ENCODE data around the gene AK8.

The AK8 gene

DNA sequence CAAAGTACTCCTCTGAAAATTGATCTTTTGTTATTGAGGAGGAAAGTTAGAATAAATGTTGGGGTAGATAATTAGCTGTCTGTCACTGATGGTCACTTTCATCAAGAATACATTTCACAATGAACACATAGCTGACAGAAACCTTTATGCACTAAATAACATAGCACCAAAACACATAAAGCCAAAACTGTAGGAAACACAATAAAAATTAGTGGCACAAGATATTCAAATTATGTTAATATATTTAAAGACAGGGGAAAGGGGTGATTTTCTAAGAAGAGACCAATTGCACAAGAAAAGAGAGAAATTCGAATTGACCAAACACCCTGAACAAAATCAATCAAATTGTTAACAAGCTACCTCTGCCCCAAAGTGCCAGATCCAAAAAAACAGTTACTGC, 89.7 kb downstream of the AK8 start:
- no peak overlapping the region for H3K9ac ChIP-seq (ENCODE audit: low read depth, low read length)
- no peak overlapping the region for H3K27ac ChIP-seq (ENCODE audit: low read length)

DNA sequence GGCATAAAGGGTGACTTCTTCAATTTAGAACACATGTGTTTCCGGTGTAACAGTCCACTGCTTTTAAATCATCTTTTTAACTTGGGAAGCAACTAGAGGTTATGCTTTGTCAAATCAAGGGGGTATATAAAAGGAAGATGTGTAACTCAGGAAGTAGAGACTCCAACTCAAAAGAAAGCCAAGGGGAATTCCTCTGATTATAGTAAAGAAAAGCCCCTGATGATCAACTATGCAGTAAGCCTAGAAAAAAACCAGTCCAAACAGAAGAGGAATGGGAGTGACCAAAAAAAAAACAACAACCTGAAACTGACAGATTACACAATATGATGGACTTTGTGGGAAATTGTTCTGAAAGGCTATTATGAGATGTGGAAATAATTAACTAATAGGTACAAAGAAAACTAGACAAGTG, 90.3 kb downstream of the AK8 start:
- Histone ChIP-seq H3K9ac (ENCODE audit: low read depth, low read length) (no peak overlapping the region), H3K4me3 (ENCODE audit: low read length) (no peak overlapping the region), H3K27me3 (ENCODE audit: insufficient read depth, low read length) (peaks cover 13% of the 10 kb centered on the region), H3K27ac (ENCODE audit: low read length) (no peak overlapping the region), H3K4me1 (ENCODE audit: insufficient read depth, low read length) (no peaks in the 10 kb centered on the region), H3K36me3 (ENCODE audit: insufficient read depth, low read depth, low read length) (no peaks in the 10 kb centered on the region), H3K9me3 (ENCODE audit: insufficient read depth, low read depth, low read length) (no peaks in the 10 kb centered on the region; the same call in 1 of the 2 replicates)

More for the DNA sequence above, 89.7 kb downstream of the AK8 start:
- H3K4me1 ChIP-seq (ENCODE audit: insufficient read depth, low read length) = no peaks in the 10 kb centered on the region
- H3K36me3 ChIP-seq (ENCODE audit: insufficient read depth, low read depth, low read length) = no peaks in the 10 kb centered on the region
- H3K27me3 ChIP-seq (ENCODE audit: insufficient read depth, low read length) = peaks cover 19% of the 10 kb centered on the region
- no peak overlapping the region for H3K4me3 ChIP-seq (ENCODE audit: low read length)
- no peaks in the 10 kb centered on the region; the same call in 1 of the 2 replicates for H3K9me3 ChIP-seq (ENCODE audit: insufficient read depth, low read depth, low read length)

DNA sequence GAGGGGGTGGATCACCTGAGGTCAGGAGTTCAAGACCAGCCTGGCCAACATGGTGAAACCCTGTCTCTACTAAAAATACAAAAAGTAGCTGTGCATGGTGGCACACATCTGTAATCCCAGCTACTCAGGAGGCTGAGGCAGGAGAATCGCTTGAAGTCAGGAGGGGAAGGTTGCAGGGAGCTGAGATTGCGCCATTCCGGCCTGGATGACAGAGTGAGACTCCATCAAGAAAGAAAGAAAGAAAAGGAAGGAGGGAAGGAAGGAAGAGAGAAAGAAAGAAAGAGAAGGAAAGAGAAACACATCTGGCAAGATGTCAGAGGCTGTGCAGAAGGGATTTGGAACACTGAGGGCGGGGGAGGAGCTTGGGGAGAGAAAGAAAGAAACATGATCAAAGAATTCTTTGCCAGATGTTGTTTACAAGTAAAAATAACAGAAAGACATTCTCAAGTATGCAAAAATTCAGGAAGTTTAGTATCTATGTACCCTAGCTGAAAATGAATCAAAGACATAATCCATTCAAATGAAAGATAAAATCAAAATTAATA, 93.7 kb downstream of the AK8 start:
- H3K27ac ChIP-seq (ENCODE audit: low read length) = no peak overlapping the region
- no peaks in the 10 kb centered on the region for H3K9me3 ChIP-seq (ENCODE audit: insufficient read depth, low read depth, low read length)
- H3K36me3 ChIP-seq (ENCODE audit: insufficient read depth, low read depth, low read length) = no peaks in the 10 kb centered on the region
- no peak overlapping the region for H3K9ac ChIP-seq (ENCODE audit: low read depth, low read length)
- no peaks in the 10 kb centered on the region for H3K4me1 ChIP-seq (ENCODE audit: insufficient read depth, low read length)
- H3K27me3 ChIP-seq (ENCODE audit: insufficient read depth, low read length) = no peaks in the 10 kb centered on the region
- no peak overlapping the region for H3K4me3 ChIP-seq (ENCODE audit: low read length)

DNA sequence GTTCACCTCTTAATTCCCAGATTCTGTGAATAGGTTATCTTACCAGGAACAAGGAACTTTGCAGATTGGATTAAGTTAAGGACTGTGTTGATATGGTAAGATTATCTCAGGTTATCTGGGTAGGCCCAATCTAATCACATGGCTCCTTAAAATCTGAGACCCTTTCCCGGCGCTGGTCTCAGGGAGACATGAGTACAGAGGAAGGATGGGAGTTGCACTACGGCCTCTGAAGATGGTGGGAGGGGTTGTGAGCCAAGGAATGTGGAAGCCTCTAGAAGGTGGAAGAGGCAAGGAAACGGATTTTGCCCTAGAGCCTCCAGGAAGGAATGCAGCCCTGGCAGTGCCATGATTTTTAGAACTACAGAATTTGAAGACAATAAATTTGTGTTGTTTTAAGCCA, 95.1 kb downstream of the AK8 start:
- Histone ChIP-seq H3K36me3 (ENCODE audit: insufficient read depth, low read depth, low read length) (no peaks in the 10 kb centered on the region), H3K27me3 (ENCODE audit: insufficient read depth, low read length) (no peaks in the 10 kb centered on the region), H3K9ac (ENCODE audit: low read depth, low read length) (no peak overlapping the region), H3K27ac (ENCODE audit: low read length) (no peak overlapping the region), H3K4me3 (ENCODE audit: low read length) (no peak overlapping the region), H3K4me1 (ENCODE audit: insufficient read depth, low read length) (no peaks in the 10 kb centered on the region), H3K9me3 (ENCODE audit: insufficient read depth, low read depth, low read length) (no peaks in the 10 kb centered on the region)

DNA sequence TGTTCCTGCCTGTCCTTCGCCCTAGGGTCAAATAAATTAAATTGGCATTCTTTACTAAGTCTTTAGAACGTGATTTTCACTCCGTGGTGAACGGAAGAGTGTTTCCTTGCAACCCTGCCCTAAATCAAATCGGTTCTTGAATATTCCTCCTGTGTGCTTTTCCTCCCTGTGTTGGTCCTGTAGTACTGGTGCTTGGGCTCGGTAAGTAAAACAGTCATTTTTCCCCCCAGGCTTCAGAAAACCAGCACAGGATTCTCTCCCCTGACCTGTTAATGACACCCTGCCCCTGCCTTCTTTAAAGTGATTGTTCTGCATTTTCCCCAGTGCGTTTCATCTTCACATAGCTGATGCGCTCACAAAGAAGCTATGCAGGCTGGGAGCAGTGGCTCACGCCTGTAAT, 96.0 kb downstream of the AK8 start:
- H3K9ac ChIP-seq (ENCODE audit: low read depth, low read length) = no peak overlapping the region
- no peaks in the 10 kb centered on the region for H3K9me3 ChIP-seq (ENCODE audit: insufficient read depth, low read depth, low read length)
- no peaks in the 10 kb centered on the region for H3K4me1 ChIP-seq (ENCODE audit: insufficient read depth, low read length)
- no peak overlapping the region for H3K4me3 ChIP-seq (ENCODE audit: low read length)
- no peak overlapping the region for H3K27ac ChIP-seq (ENCODE audit: low read length)
- H3K27me3 ChIP-seq (ENCODE audit: insufficient read depth, low read length) = no peaks in the 10 kb centered on the region
- no peaks in the 10 kb centered on the region for H3K36me3 ChIP-seq (ENCODE audit: insufficient read depth, low read depth, low read length)

DNA sequence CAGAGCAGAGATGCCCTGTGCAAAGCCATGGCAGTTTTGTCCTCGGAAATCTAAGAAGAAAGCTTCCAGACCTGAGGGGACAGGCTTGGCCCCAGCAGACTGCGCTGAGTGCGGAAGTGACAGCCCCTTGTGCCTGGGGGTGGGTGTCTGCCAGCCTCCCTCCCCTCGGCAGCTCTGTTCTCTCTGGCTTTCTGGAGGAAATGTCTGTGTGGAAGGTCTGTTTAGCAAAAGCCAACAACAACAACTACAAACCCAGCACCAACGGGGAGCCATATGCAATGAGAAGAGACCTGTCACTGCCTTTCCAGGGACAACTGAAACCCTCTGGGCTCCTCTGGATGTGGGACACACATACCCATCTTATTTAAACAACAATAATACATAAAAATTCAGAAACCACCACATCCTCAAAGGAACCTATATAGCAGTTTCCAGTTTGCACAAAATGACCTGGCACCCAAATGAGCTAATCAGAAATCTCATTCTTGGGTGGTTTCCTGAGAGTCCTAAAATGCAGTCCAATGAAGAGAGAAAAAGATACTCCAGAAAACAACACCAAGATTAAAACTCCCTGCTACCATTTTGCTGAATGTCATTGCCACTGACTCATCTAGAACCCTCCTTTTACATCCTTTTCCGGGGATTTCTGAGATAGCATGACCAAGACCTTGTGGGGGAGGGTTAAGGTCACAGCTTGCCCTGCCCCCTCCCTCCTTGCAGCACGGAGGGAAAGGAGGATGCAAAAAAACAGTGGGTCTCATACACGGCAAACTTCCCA, 97.7 kb downstream of the AK8 start:
- H3K9ac ChIP-seq (ENCODE audit: low read depth, low read length) = no peak overlapping the region
- H3K27me3 ChIP-seq (ENCODE audit: insufficient read depth, low read length) = no peaks in the 10 kb centered on the region
- no peak overlapping the region for H3K27ac ChIP-seq (ENCODE audit: low read length)
- H3K4me1 ChIP-seq (ENCODE audit: insufficient read depth, low read length) = no peaks in the 10 kb centered on the region
- no peak overlapping the region for H3K4me3 ChIP-seq (ENCODE audit: low read length)
- no peaks in the 10 kb centered on the region for H3K36me3 ChIP-seq (ENCODE audit: insufficient read depth, low read depth, low read length)
- no peaks in the 10 kb centered on the region for H3K9me3 ChIP-seq (ENCODE audit: insufficient read depth, low read depth, low read length)

DNA sequence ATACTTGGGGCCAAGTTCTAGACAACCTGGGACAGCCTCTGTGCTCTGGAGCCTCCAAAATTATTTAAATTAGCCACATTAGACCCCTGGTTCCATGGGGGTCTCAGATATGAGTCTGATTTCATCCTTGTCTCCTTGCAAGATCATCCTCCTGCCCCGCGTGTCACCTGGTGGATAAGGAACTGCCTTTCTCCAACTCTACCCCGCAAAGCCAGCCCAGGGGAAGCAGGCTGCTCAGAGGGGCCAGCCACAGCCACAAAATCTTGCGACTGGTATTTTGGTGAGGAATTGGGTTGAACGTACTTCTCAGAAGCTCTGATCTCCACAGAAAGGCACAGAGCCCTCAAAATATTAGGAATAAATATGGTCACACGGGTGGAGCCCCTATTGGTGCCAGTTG, 101.2 kb downstream of the AK8 start:
- Histone ChIP-seq H3K9me3 (ENCODE audit: insufficient read depth, low read depth, low read length) (no peaks in the 10 kb centered on the region), H3K27ac (ENCODE audit: low read length) (no peak overlapping the region), H3K27me3 (ENCODE audit: insufficient read depth, low read length) (no peaks in the 10 kb centered on the region; the same call in 1 of the 2 replicates), H3K9ac (ENCODE audit: low read depth, low read length) (no peak overlapping the region), H3K4me1 (ENCODE audit: insufficient read depth, low read length) (no peaks in the 10 kb centered on the region), H3K4me3 (ENCODE audit: low read length) (no peak overlapping the region), H3K36me3 (ENCODE audit: insufficient read depth, low read depth, low read length) (no peaks in the 10 kb centered on the region)

DNA sequence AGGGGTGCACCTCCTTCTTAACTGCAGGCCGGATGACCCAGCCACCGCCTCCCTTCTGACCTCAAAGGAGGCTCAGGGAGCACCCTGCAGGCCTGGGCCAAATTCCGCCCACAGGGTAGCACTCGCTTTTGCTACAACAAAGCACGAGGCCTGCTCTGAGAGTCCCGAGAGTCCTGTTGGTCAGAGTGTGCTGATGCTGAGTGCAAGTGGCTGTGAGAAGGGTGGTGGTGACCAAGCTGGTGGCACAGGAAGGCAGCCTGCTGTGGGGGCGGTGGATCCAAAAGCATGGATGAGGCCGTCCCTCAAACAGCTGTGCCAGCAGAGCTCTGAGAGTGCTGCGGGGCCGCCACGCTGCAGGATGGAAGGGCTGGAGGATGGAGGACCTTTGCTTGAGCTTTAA, 101.8 kb downstream of the AK8 start:
- Histone ChIP-seq H3K9ac (ENCODE audit: low read depth, low read length) (no peak overlapping the region), H3K4me3 (ENCODE audit: low read length) (no peak overlapping the region), H3K36me3 (ENCODE audit: insufficient read depth, low read depth, low read length) (no peaks in the 10 kb centered on the region), H3K4me1 (ENCODE audit: insufficient read depth, low read length) (no peaks in the 10 kb centered on the region), H3K9me3 (ENCODE audit: insufficient read depth, low read depth, low read length) (no peaks in the 10 kb centered on the region), H3K27ac (ENCODE audit: low read length) (no peak overlapping the region), H3K27me3 (ENCODE audit: insufficient read depth, low read length) (peaks cover 2% of the 10 kb centered on the region)

DNA sequence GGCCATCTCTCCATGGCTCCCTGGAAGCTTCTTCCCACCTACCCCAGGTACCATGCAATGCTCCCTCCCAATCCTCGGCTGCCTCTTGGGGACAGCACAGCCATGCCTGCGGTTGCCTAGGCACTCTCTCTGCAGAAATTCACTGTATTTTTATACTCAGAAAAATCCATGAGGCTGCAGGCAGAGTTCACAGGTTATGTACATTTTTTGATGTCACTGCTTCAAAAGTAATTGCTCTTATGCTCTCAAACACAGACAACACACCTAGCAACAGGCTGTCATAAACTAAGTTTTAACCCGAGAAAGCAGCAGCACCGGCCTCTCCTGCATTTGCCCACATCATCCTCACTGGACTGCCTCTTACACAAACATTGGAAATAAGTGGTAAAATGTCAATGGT, 102.4 kb downstream of the AK8 start:
- H3K9ac ChIP-seq (ENCODE audit: low read depth, low read length) = no peak overlapping the region
- H3K36me3 ChIP-seq (ENCODE audit: insufficient read depth, low read depth, low read length) = no peaks in the 10 kb centered on the region
- no peaks in the 10 kb centered on the region for H3K4me1 ChIP-seq (ENCODE audit: insufficient read depth, low read length)
- H3K27ac ChIP-seq (ENCODE audit: low read length) = no peak overlapping the region
- H3K9me3 ChIP-seq (ENCODE audit: insufficient read depth, low read depth, low read length) = no peaks in the 10 kb centered on the region
- peaks cover 8% of the 10 kb centered on the region for H3K27me3 ChIP-seq (ENCODE audit: insufficient read depth, low read length)
- no peak overlapping the region for H3K4me3 ChIP-seq (ENCODE audit: low read length)

DNA sequence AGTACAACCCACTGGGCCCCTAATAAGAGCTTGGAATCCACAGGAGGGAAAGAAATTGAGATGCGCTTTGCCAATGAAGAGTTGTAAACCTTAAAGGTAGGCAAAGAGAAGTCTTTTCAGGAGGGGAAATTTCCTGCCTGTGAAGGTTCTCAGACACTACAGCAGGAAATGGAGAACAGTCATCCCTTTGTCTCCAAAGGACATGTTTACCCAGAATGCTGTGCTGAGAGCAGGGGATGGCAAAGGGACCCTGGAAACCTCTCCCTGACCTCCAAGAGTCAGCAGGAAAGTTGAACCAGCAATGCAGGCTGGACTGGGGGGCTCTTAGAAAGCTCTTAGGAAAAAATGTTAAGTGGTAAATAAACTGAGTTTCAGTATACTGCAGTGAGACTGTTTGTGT, 103.2 kb downstream of the AK8 start:
- Histone ChIP-seq H3K27me3 (ENCODE audit: insufficient read depth, low read length) (peaks cover 12% of the 10 kb centered on the region), H3K9ac (ENCODE audit: low read depth, low read length) (no peak overlapping the region), H3K36me3 (ENCODE audit: insufficient read depth, low read depth, low read length) (no peaks in the 10 kb centered on the region), H3K4me3 (ENCODE audit: low read length) (no peak overlapping the region), H3K9me3 (ENCODE audit: insufficient read depth, low read depth, low read length) (no peaks in the 10 kb centered on the region), H3K27ac (ENCODE audit: low read length) (no peak overlapping the region), H3K4me1 (ENCODE audit: insufficient read depth, low read length) (no peaks in the 10 kb centered on the region)

DNA sequence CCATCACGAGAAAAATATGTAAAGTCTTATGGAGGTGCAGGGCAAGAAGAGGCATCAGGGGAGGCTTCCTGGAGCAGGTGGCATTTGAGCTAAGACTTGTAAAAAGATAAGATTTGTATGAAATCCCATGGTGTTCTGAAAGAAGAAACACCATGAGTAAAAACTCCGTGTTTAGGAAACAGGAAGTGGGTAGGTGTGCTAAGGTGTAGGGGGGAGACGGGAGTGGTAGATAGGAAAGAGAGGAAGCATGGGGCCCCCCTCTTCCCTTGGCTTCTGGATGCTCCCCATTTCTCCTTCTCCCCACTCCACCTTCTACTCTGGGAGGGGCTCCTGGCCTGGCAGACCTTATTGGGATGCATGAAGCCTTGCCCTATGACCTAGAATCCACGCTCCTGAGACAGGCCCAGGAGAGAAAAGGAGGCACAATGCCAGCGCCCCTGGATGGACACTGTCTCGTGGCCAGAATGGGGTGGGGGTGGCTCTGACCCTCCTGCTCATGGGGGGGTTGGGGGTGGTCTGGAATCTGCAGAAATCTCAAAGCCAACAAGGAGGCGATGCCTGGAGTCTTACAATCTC, 104.2 kb downstream of the AK8 start:
- no peak overlapping the region for H3K9ac ChIP-seq (ENCODE audit: low read depth, low read length)
- no peaks in the 10 kb centered on the region for H3K4me1 ChIP-seq (ENCODE audit: insufficient read depth, low read length)
- H3K4me3 ChIP-seq (ENCODE audit: low read length) = no peak overlapping the region
- no peaks in the 10 kb centered on the region for H3K36me3 ChIP-seq (ENCODE audit: insufficient read depth, low read depth, low read length)
- H3K9me3 ChIP-seq (ENCODE audit: insufficient read depth, low read depth, low read length) = no peaks in the 10 kb centered on the region
- no peak overlapping the region for H3K27ac ChIP-seq (ENCODE audit: low read length)
- peaks cover 22% of the 10 kb centered on the region for H3K27me3 ChIP-seq (ENCODE audit: insufficient read depth, low read length)

DNA sequence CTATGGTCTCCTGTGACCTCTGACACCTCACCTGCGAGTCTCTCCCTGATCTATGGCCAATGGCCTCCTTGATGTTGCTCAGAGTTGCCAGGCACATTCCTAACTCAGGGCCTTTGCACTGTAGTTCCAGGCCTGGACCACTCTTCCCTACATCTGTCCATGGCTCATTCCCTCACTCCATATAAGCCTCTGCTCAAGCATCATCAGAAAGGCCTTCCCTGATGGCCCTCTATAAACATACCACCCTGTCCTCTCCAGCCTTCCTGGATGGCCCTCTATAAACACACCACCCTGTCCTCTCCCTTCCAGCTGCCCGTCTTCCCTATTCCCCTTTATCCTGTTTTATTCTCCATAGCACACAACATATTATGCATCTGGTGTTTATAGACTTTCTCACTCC, 105.0 kb downstream of the AK8 start:
- H3K27ac ChIP-seq (ENCODE audit: low read length) = no peak overlapping the region
- H3K36me3 ChIP-seq (ENCODE audit: insufficient read depth, low read depth, low read length) = no peaks in the 10 kb centered on the region
- no peak overlapping the region for H3K9ac ChIP-seq (ENCODE audit: low read depth, low read length)
- peaks cover 2% of the 10 kb centered on the region for H3K4me1 ChIP-seq (ENCODE audit: insufficient read depth, low read length)
- H3K27me3 ChIP-seq (ENCODE audit: insufficient read depth, low read length) = peaks cover 26% of the 10 kb centered on the region
- H3K9me3 ChIP-seq (ENCODE audit: insufficient read depth, low read depth, low read length) = no peaks in the 10 kb centered on the region
- H3K4me3 ChIP-seq (ENCODE audit: low read length) = no peak overlapping the region
